GM23248 (cell line): ENCODE results near the gene DSTN.

Experiments used
- EZH2 ChIP-seq: fragments of 200-600 bp; sonication (generic); IDR thresholded peaks from 2 replicates; pipeline ENCODE4 v1.6.1; 2018; ENCODE audit warnings: antibody characterized with exemption, mild to moderate bottlenecking; ENCODE audit not compliant: insufficient read depth, poor library complexity, severe bottlenecking
- EZH2phosphoT487 ChIP-seq: fragments of 200-600 bp; sonication (generic); IDR thresholded peaks from 2 replicates; pipeline ENCODE4 v1.6.1; 2018; ENCODE audit warnings: antibody characterized with exemption, moderate library complexity, mild to moderate bottlenecking, low read depth; ENCODE audit not compliant: insufficient read depth

GRCh38 chr20:17601957-17602356 lies 32.1 kb downstream of the DSTN start:
- TF ChIP-seq EZH2 (no peak), EZH2phosphoT487 (no peak)
